Aorta (tissue), 5 donors: Measurements from ENCODE around the gene POLR2F. TPM values are rescaled to one million over a fixed set of nuclear protein-coding genes. Genes with fewer than 3 reads are reported as not detected.

Source experiments
- ATAC-seq: fragments of 200-7000 bp; cut with Tn5 transposase; one replicate; pipeline ENCODE4 v1.9.1; 2022; ENCODE audit warnings: moderate library complexity; ENCODE audit not compliant: low FRiP score
- DNase-seq, 2 donors: peaks; one replicate each; pipeline ENCODE4 v3.0.0-alpha.2; 2020
- H3K27ac ChIP-seq, 2 donors: one replicate each; pipeline ENCODE4 v1.5.1; 2013; ENCODE audit warnings: low read length in 2 of 2, mild to moderate bottlenecking in 2 of 2, moderate library complexity in 2 of 2, control low read depth in 1 of 2, inconsistent platforms in 1 of 2, low read depth in 1 of 2
- H3K27me3 ChIP-seq, 2 donors: one replicate each; pipeline ENCODE4 v1.6.1; 2013; ENCODE audit warnings: control low read depth in 1 of 2, low read length in 1 of 2, mild to moderate bottlenecking in 1 of 2, moderate library complexity in 1 of 2; ENCODE audit not compliant: insufficient read depth in 2 of 2, control insufficient read depth in 1 of 2
- H3K36me3 ChIP-seq, 2 donors: one replicate each; pipeline ENCODE4 v1.6.1; 2013; ENCODE audit warnings: control low read depth in 1 of 2, low read length in 1 of 2, mild to moderate bottlenecking in 1 of 2; ENCODE audit not compliant: insufficient read depth in 2 of 2, control insufficient read depth in 1 of 2
- H3K4me1 ChIP-seq, 2 donors: one replicate each; pipeline ENCODE4 v1.6.1; 2013; ENCODE audit warnings: low read length in 2 of 2, control low read depth in 1 of 2, mild to moderate bottlenecking in 1 of 2, moderate library complexity in 1 of 2; ENCODE audit not compliant: insufficient read depth in 2 of 2, control insufficient read depth in 1 of 2
- H3K4me3 ChIP-seq, 2 donors: one replicate each; pipeline ENCODE4 v1.5.1; 2013; ENCODE audit warnings: low read length in 2 of 2, control low read depth in 1 of 2, mild to moderate bottlenecking in 1 of 2
- H3K9me3 ChIP-seq: one replicate; pipeline ENCODE4 v1.6.1; 2013; ENCODE audit warnings: mild to moderate bottlenecking, low read length; ENCODE audit not compliant: control insufficient read depth
- WGBS, 2 donors: extraction: QIAGEN DNeasy Blood & Tissue Kit; methylation state at CpG; one replicate each; pipeline ENCODE4 v1.1.7; 2013; 5-methylcytosine and 5-hydroxymethylcytosine counted together
- intact Hi-C, 2 donors: fragments of 100-400 bp; cut with DNase I; formaldehyde crosslinking; loops; one replicate each; pipeline versions ENCODE4 v1.14.2 to v1.15.0; 2022
- polyA plus RNA-seq, 2 donors: library from polyadenylated mRNA; stranded (reverse); fragments of 200-250 nt; gene quantifications; one replicate each; pipeline ENCODE4 v1.2.3, GENCODE V29; 2013
- total RNA-seq, 2 donors: library from RNA; stranded (reverse); fragmentation: NEBNext Ultra II Directional; extraction: Animal tissue kit (Norgen Biotek cat#: 25700); gene quantifications; one replicate each; pipeline ENCODE4 v1.2.1, GENCODE V29; 2021
- donor health status: healthy with polysubstance abuse.
- donor health status: Bipolar disorder and iron deficiency.
- donor health status: DM: no; HTN: no; CAD: no.
- donor health status: DM: no; HTN: no; CAD: no.
- donor health status: DM: yes; HTN: yes; CAD: no.

Gene POLR2F
- total and polyA plus RNA-seq, 4 donors = 45.9 to 169 (median 98.3) TPM

GRCh38 chr22:37922191-37922590, 31.3 kb upstream of the POLR2F start:
- Histone ChIP-seq H3K27me3 (no peaks in the 10 kb centered on the region), H3K27ac (no peak overlapping the region), H3K4me1 (no peaks in the 10 kb centered on the region), H3K36me3 (peaks cover 0 to 17% of the 10 kb centered on the region in 2 donors), H3K4me3 (no peak overlapping the region), H3K9me3 (no peaks in the 10 kb centered on the region)
- DNase-seq = no peak
- 91 to 93% methylated on average over 11 of the region's 11 CpGs for WGBS, 2 donors
- intact Hi-C loops = no loop called here
- ATAC-seq = no peak

- Histone ChIP-seq H3K4me3 (no peak overlapping the region), H3K9me3 (no peaks in the 10 kb centered on the region), H3K27me3 (no peaks in the 10 kb centered on the region), H3K36me3 (peaks cover 0 to 13% of the 10 kb centered on the region in 2 donors), H3K4me1 (no peaks in the 10 kb centered on the region), H3K27ac (no peak overlapping the region)
- ATAC-seq (no peak), DNase-seq (no peak)
- 89 to 90% methylated on average over 4 of the region's 4 CpGs for WGBS, 2 donors
- intact Hi-C loops = no loop called here
These were observed 29.6 kb upstream of the POLR2F start for GRCh38 chr22:37923927-37924326.

GRCh38 chr22:37924386-37925065, 29.0 kb upstream of the POLR2F start:
- H3K4me1 ChIP-seq = no peaks in the 10 kb centered on the region
- ATAC-seq (no peak), DNase-seq (no peak)
- H3K9me3 ChIP-seq = no peaks in the 10 kb centered on the region
- peaks cover 0 to 12% of the 10 kb centered on the region in 2 donors for H3K36me3 ChIP-seq
- intact Hi-C loops = no loop called here
- no peaks in the 10 kb centered on the region for H3K27me3 ChIP-seq
- H3K4me3 ChIP-seq = no peak overlapping the region
- no peak overlapping the region for H3K27ac ChIP-seq
- WGBS, 2 donors = 90 to 92% methylated on average over 18 of the region's 18 CpGs

GRCh38 chr22:37925330-37925729, 28.2 kb upstream of the POLR2F start:
- no peaks in the 10 kb centered on the region for H3K9me3 ChIP-seq
- no peak overlapping the region for H3K4me3 ChIP-seq
- DNase-seq (no peak), ATAC-seq (no peak)
- H3K27me3 ChIP-seq = no peaks in the 10 kb centered on the region
- intact Hi-C loops = no loop called here
- no peak overlapping the region for H3K27ac ChIP-seq
- 43 to 62% methylated on average over 3 of the region's 3 CpGs for WGBS, 2 donors
- H3K36me3 ChIP-seq = peaks cover 0 to 12% of the 10 kb centered on the region in 2 donors
- H3K4me1 ChIP-seq = no peaks in the 10 kb centered on the region

- Histone ChIP-seq H3K27me3 (no peaks in the 10 kb centered on the region), H3K36me3 (peaks cover 0 to 12% of the 10 kb centered on the region in 2 donors), H3K4me1 (no peaks in the 10 kb centered on the region), H3K9me3 (no peaks in the 10 kb centered on the region), H3K27ac (no peak overlapping the region), H3K4me3 (no peak overlapping the region)
- 86 to 93% methylated on average over 15 of the region's 15 CpGs for WGBS, 2 donors
- intact Hi-C loops = no loop called here
- peak; percentile 8 for ATAC-seq
- no peak for DNase-seq
These were observed 27.7 kb upstream of the POLR2F start for GRCh38 chr22:37925767-37926166.

- Histone ChIP-seq H3K36me3 (peaks cover 0 to 12% of the 10 kb centered on the region in 2 donors), H3K27ac (no peak overlapping the region), H3K4me1 (no peaks in the 10 kb centered on the region), H3K27me3 (no peaks in the 10 kb centered on the region), H3K4me3 (no peak overlapping the region), H3K9me3 (no peaks in the 10 kb centered on the region)
- ATAC-seq = no peak
- intact Hi-C loops = no loop called here
- no peak for DNase-seq
- 91 to 94% methylated on average over 7 of the region's 7 CpGs for WGBS, 2 donors
These were observed 27.1 kb upstream of the POLR2F start for GRCh38 chr22:37926358-37926757.

- no peaks in the 10 kb centered on the region for H3K4me1 ChIP-seq
- peaks cover 0 to 8% of the 10 kb centered on the region in 2 donors for H3K36me3 ChIP-seq
- ATAC-seq = no peak
These were observed 26.5 kb upstream of the POLR2F start for GRCh38 chr22:37926771-37927636.

GRCh38 chr22:37927637-37927936, 25.9 kb upstream of the POLR2F start:
- intact Hi-C loops = no loop called here
- ATAC-seq = no peak
- no peak overlapping the region for H3K27ac ChIP-seq
- no peak overlapping the region for H3K4me3 ChIP-seq
- H3K4me1 ChIP-seq = no peaks in the 10 kb centered on the region
- no peak for DNase-seq
- no peaks in the 10 kb centered on the region for H3K9me3 ChIP-seq
- H3K27me3 ChIP-seq = no peaks in the 10 kb centered on the region
- WGBS, 2 donors = 92 to 96% methylated on average over 5 of the region's 5 CpGs
- H3K36me3 ChIP-seq = peaks cover 0 to 8% of the 10 kb centered on the region in 2 donors

More at GRCh38 chr22:37926771-37927636, 26.5 kb upstream of the POLR2F start:
- H3K4me3 ChIP-seq = no peak overlapping the region
- no peaks in the 10 kb centered on the region for H3K9me3 ChIP-seq
- intact Hi-C loops = no loop called here
- H3K27me3 ChIP-seq = no peaks in the 10 kb centered on the region
- no peak overlapping the region for H3K27ac ChIP-seq
- 91 to 94% methylated on average over 32 of the region's 32 CpGs for WGBS, 2 donors
- DNase-seq = no peak

GRCh38 chr22:37929390-37929789, 24.1 kb upstream of the POLR2F start:
- intact Hi-C loops = no loop called here
- ATAC-seq = no peak
- 93 to 96% methylated on average over 5 of the region's 5 CpGs for WGBS, 2 donors
- DNase-seq = no peak
- H3K36me3 ChIP-seq = peaks cover 0 to 8% of the 10 kb centered on the region in 2 donors
- no peak overlapping the region for H3K27ac ChIP-seq
- H3K27me3 ChIP-seq = no peaks in the 10 kb centered on the region
- no peak overlapping the region for H3K4me3 ChIP-seq
- no peaks in the 10 kb centered on the region for H3K4me1 ChIP-seq
- H3K9me3 ChIP-seq = no peaks in the 10 kb centered on the region
